Smooth muscle cell (in vitro differentiated cells): ENCODE results near the gene RNF126. TPM values are rescaled to one million over a fixed set of nuclear protein-coding genes. Genes with fewer than 3 reads are reported as not detected.

Experiments used
- DNase-seq: peaks from one replicate; lab custom pipeline; 2025; ENCODE audit not compliant: unreplicated experiment; lab: John Stamatoyannopoulos, UW
- H2AFZ ChIP-seq: fragments of 200-600 bp; sonication (generic); 2 replicates; pipeline ENCODE4 v1.6.0; 2016; ENCODE audit warnings: antibody characterized with exemption, low read depth, mild to moderate bottlenecking
- H3F3A ChIP-seq: fragments of 200-600 bp; sonication (generic); 2 replicates; pipeline ENCODE4 v1.6.0; 2017; ENCODE audit warnings: antibody characterized with exemption, low read depth
- H3K27ac ChIP-seq: fragments of 200-600 bp; sonication (generic); 2 replicates; pipeline ENCODE4 v1.5.1; 2016; ENCODE audit warnings: low read depth, mild to moderate bottlenecking
- H3K27me3 ChIP-seq: fragments of 200-600 bp; sonication (generic); 2 replicates; pipeline ENCODE4 v1.6.1; 2016; ENCODE audit warnings: low read depth, mild to moderate bottlenecking
- H3K36me3 ChIP-seq: fragments of 200-600 bp; sonication (generic); 2 replicates; pipeline ENCODE4 v1.5.1; 2016; ENCODE audit warnings: low read depth
- H3K4me1 ChIP-seq: fragments of 200-600 bp; sonication (generic); 2 replicates; pipeline ENCODE4 v1.5.1; 2016; ENCODE audit warnings: low read depth
- H3K4me2 ChIP-seq: fragments of 200-600 bp; sonication (generic); 2 replicates; pipeline ENCODE4 v1.6.0; 2016; ENCODE audit warnings: mild to moderate bottlenecking
- H3K4me3 ChIP-seq: fragments of 200-600 bp; sonication (generic); 2 replicates; pipeline ENCODE4 v1.5.1; 2016; ENCODE audit warnings: mild to moderate bottlenecking
- H3K79me2 ChIP-seq: fragments of 200-600 bp; sonication (generic); 2 replicates; pipeline ENCODE4 v1.6.0; 2016; ENCODE audit warnings: low read depth, mild to moderate bottlenecking
- H3K9ac ChIP-seq: fragments of 200-600 bp; sonication (generic); 2 replicates; pipeline ENCODE4 v1.6.0; 2016; ENCODE audit warnings: low read depth
- H3K9me3 ChIP-seq: fragments of 200-600 bp; sonication (generic); replicated peaks from 2 replicates; pipeline ENCODE4 v1.5.1; 2016; ENCODE audit warnings: low read depth
- H4K20me1 ChIP-seq: fragments of 200-600 bp; sonication (generic); 2 replicates; pipeline ENCODE4 v1.6.0; 2016; ENCODE audit warnings: low read depth
- CTCF ChIP-seq: fragments of 200-600 bp; sonication (generic); IDR thresholded peaks from 2 replicates; pipeline ENCODE4 v1.5.1; 2017; ENCODE audit warnings: borderline replicate concordance, mild to moderate bottlenecking, antibody characterized with exemption; ENCODE audit not compliant: insufficient read depth, poor library complexity, severe bottlenecking
- WGBS: methylation state at CpG from one replicate; pipeline ENCODE4 v1.1.7; 2016; ENCODE audit warnings: low lambda C conversion rate; 5-methylcytosine and 5-hydroxymethylcytosine counted together
- polyA plus RNA-seq: library from polyadenylated mRNA; unstranded; fragments of >200 nt; fragmentation: Nextera tagmentation; extraction: Ambion mirVana; gene quantifications from 2 replicates; pipeline ENCODE4 v1.2.1, GENCODE V29; 2016
- total RNA-seq: library from RNA; depleted of rRNA; stranded (reverse); fragments of >200 nt; gene quantifications from 2 replicates; pipeline ENCODE4 v1.2.3, GENCODE V29; 2014

Gene RNF126
- total and polyA plus RNA-seq, 2 experiments from 2014 or later = 19.8 to 60.4 TPM

- no peaks in the 10 kb centered on the region for H3K4me1 ChIP-seq
- H2AFZ ChIP-seq = no peak overlapping the region
- H3K4me3 ChIP-seq = no peak overlapping the region
- 97% methylated on average over 33 of the region's 97 CpGs for WGBS
- no peak for DNase-seq
- H3F3A ChIP-seq = no peaks in the 10 kb centered on the region
- no peaks in the 10 kb centered on the region for H3K27me3 ChIP-seq
- no peaks in the 10 kb centered on the region for H3K9me3 ChIP-seq
- no peak overlapping the region for H3K9ac ChIP-seq
- no peak overlapping the region for H3K4me2 ChIP-seq
- H3K79me2 ChIP-seq = no peaks in the 10 kb centered on the region
- peaks cover 2% of the 10 kb centered on the region for H4K20me1 ChIP-seq
- H3K36me3 ChIP-seq = no peaks in the 10 kb centered on the region
- no peak overlapping the region for H3K27ac ChIP-seq
- no peak for TF ChIP-seq CTCF
These were observed 46.8 kb downstream of the RNF126 start for GRCh38 chr19:616062-616700.

- no peak for TF ChIP-seq CTCF
- no peak overlapping the region for H3K4me3 ChIP-seq
- H2AFZ ChIP-seq = no peak overlapping the region
- H3K9ac ChIP-seq = no peak overlapping the region
- H3K4me1 ChIP-seq = no peaks in the 10 kb centered on the region
- over 99% methylated on average over 20 of the region's 33 CpGs for WGBS
- H3K27me3 ChIP-seq = no peaks in the 10 kb centered on the region
- no peaks in the 10 kb centered on the region for H3K36me3 ChIP-seq
- DNase-seq = no peak
- no peaks in the 10 kb centered on the region for H3F3A ChIP-seq
- H4K20me1 ChIP-seq = peaks cover 8% of the 10 kb centered on the region
- no peak overlapping the region for H3K27ac ChIP-seq
- no peaks in the 10 kb centered on the region for H3K9me3 ChIP-seq
- no peaks in the 10 kb centered on the region for H3K79me2 ChIP-seq
- H3K4me2 ChIP-seq = no peak overlapping the region
These were observed 47.4 kb downstream of the RNF126 start for GRCh38 chr19:615619-616018.

GRCh38 chr19:613732-614567, 49.1 kb downstream of the RNF126 start:
- no peaks in the 10 kb centered on the region for H3K79me2 ChIP-seq
- no peak overlapping the region for H3K4me3 ChIP-seq
- 96% methylated on average over 35 of the region's 54 CpGs for WGBS
- H3K9ac ChIP-seq = no peak overlapping the region
- no peaks in the 10 kb centered on the region for H3K36me3 ChIP-seq
- H2AFZ ChIP-seq = no peak overlapping the region
- H3K4me2 ChIP-seq = no peak overlapping the region
- H3K27me3 ChIP-seq = no peaks in the 10 kb centered on the region
- H3K4me1 ChIP-seq = no peaks in the 10 kb centered on the region
- no peak for DNase-seq
- TF ChIP-seq CTCF = no peak
- H4K20me1 ChIP-seq = peaks cover 9% of the 10 kb centered on the region
- H3F3A ChIP-seq = no peaks in the 10 kb centered on the region
- H3K9me3 ChIP-seq = no peaks in the 10 kb centered on the region
- no peak overlapping the region for H3K27ac ChIP-seq

- Histone ChIP-seq H2AFZ (no peak overlapping the region), H3K4me2 (no peak overlapping the region), H4K20me1 (peaks cover 9% of the 10 kb centered on the region), H3K27ac (no peak overlapping the region), H3K4me3 (no peak overlapping the region), H3K9ac (no peak overlapping the region), H3K36me3 (no peaks in the 10 kb centered on the region), H3F3A (no peaks in the 10 kb centered on the region), H3K27me3 (no peaks in the 10 kb centered on the region), H3K9me3 (no peaks in the 10 kb centered on the region), H3K4me1 (no peaks in the 10 kb centered on the region), H3K79me2 (no peaks in the 10 kb centered on the region)
- 98% methylated on average over 33 of the region's 33 CpGs for WGBS
- DNase-seq = no peak
- TF ChIP-seq CTCF = no peak
These were observed 50.1 kb downstream of the RNF126 start for GRCh38 chr19:612941-613340.
